Lung (tissue), 12 donors: ENCODE measurements around the gene CD79A. TPM values are rescaled to one million over a fixed set of nuclear protein-coding genes. Genes with fewer than 3 reads are reported as not detected.

ENCODE experiments used
- ATAC-seq: fragments of 200-7000 bp; cut with Tn5 transposase; one replicate; pipeline ENCODE4 v1.9.1; 2020; ENCODE audit warnings: moderate number of reproducible peaks; ENCODE audit not compliant: insufficient read depth, low FRiP score
- DNase-seq, 3 donors: peaks; one replicate each; pipeline ENCODE4 v3.0.0-alpha.2; 2013 to 2017
- H3K27ac ChIP-seq, 2 donors: one replicate each; pipeline ENCODE4 v1.5.1; 2013; ENCODE audit warnings: mild to moderate bottlenecking in 2 of 2, moderate library complexity in 2 of 2, control low read depth in 1 of 2, inconsistent platforms in 1 of 2, low read depth in 1 of 2, low read length in 1 of 2
- H3K27me3 ChIP-seq, 3 donors: one replicate each; pipeline ENCODE4 v1.5.1; 2013; ENCODE audit warnings: low read length in 2 of 3; ENCODE audit not compliant: control insufficient read depth in 3 of 3, insufficient read depth in 3 of 3
- H3K36me3 ChIP-seq, 4 donors: one replicate each; pipeline ENCODE4 v1.5.1; 2013; ENCODE audit warnings: low read length in 4 of 4, mild to moderate bottlenecking in 1 of 4, moderate library complexity in 1 of 4; ENCODE audit not compliant: control insufficient read depth in 4 of 4, insufficient read depth in 4 of 4
- H3K4me1 ChIP-seq, 5 donors: one replicate each; pipeline ENCODE4 v1.5.1; 2013; ENCODE audit warnings: low read length in 5 of 5, mild to moderate bottlenecking in 2 of 5, moderate library complexity in 1 of 5; ENCODE audit not compliant: control insufficient read depth in 5 of 5, insufficient read depth in 5 of 5
- H3K4me3 ChIP-seq: one replicate; pipeline ENCODE4 v1.5.1; 2013; ENCODE audit warnings: mild to moderate bottlenecking, control low read depth, moderate library complexity
- H3K9ac ChIP-seq, 2 donors: one replicate each; pipeline ENCODE4 v1.5.1; 2013; ENCODE audit warnings: low read length in 2 of 2, control low read depth in 1 of 2; ENCODE audit not compliant: insufficient read depth in 1 of 2
- H3K9me3 ChIP-seq, 4 donors: one replicate each; pipeline ENCODE4 v1.5.1; 2013; ENCODE audit warnings: low read length in 3 of 4, mild to moderate bottlenecking in 1 of 4, moderate library complexity in 1 of 4; ENCODE audit not compliant: control insufficient read depth in 4 of 4, insufficient read depth in 3 of 4
- CTCF ChIP-seq: IDR thresholded peaks from 2 replicates; pipeline ENCODE4 v1.5.1; 2012; ENCODE audit warnings: mild to moderate bottlenecking; ENCODE audit errors: control extremely low read depth, extremely low read depth
- WGBS, 2 donors: extraction: QIAGEN DNeasy Blood & Tissue Kit; methylation state at CpG; one replicate each; pipeline ENCODE4 v1.1.7; 2013; 5-methylcytosine and 5-hydroxymethylcytosine counted together
- polyA plus RNA-seq, 2 donors: library from polyadenylated mRNA; stranded (reverse); fragments of 200-250 nt; gene quantifications; one replicate each; pipeline ENCODE4 v1.2.1, GENCODE V29; 2013
- total RNA-seq, 2 donors: library from RNA; depleted of rRNA in 1 of 2; stranded (reverse); fragments of >200 nt in 1 of 2; gene quantifications; one replicate each; pipeline ENCODE4 v1.2.1, GENCODE V29; 2014 to 2021
- donor health status: control.
- donor health status: control.
- donor health status: Bipolar disorder and iron deficiency.
- donor health status: healthy.
- donor health status: DM: yes; HTN: yes; CAD: no.

CD79A gene
- total and polyA plus RNA-seq, 4 donors, result 1.4 to 14.8 (median 5.9) TPM

- Histone ChIP-seq H3K36me3 (peaks cover 0 to 47% (median 8%) of the 10 kb centered on the region in 4 donors), H3K4me3 (no peak overlapping the region), H3K9ac (no peak overlapping the region), H3K9me3 (no peaks in the 10 kb centered on the region), H3K27me3 (no peaks in the 10 kb centered on the region), H3K27ac (no peak overlapping the region), H3K4me1 (peaks cover 0 to 19% (median 5%) of the 10 kb centered on the region in 5 donors)
- no peak for TF ChIP-seq CTCF
- WGBS, 2 donors, result 88% methylated on average over 8 of the region's 8 CpGs
- DNase-seq (no peak), ATAC-seq (no peak)
These were observed 12.8 kb downstream of the CD79A start for GRCh38 chr19:41889896-41890295.

- Histone ChIP-seq H3K4me1 (peaks cover 0 to 16% (median 3%) of the 10 kb centered on the region in 5 donors), H3K36me3 (peaks cover 5 to 57% (median 15%) of the 10 kb centered on the region in 4 donors)
These were observed 13.9 kb downstream of the CD79A start for GRCh38 chr19:41890936-41891335.

GRCh38 chr19:41892173-41892902 lies 15.3 kb downstream of the CD79A start:
- H3K27me3 ChIP-seq, result no peaks in the 10 kb centered on the region
- peaks cover 5 to 68% (median 15%) of the 10 kb centered on the region in 4 donors for H3K36me3 ChIP-seq
- no peaks in the 10 kb centered on the region for H3K9me3 ChIP-seq
- H3K27ac ChIP-seq, result no peak overlapping the region
- DNase-seq, result no peak
- no peak overlapping the region for H3K9ac ChIP-seq
- TF ChIP-seq CTCF, result no peak
- no peak for ATAC-seq
- WGBS, 2 donors, result 91% methylated on average over 33 to 34 of the region's 34 CpGs
- H3K4me1 ChIP-seq, result peaks cover 0 to 7% (median 0%) of the 10 kb centered on the region in 5 donors
- no peak overlapping the region for H3K4me3 ChIP-seq

More at GRCh38 chr19:41890936-41891335, 13.9 kb downstream of the CD79A start:
- DNase-seq, result no peak
- H3K9me3 ChIP-seq, result no peaks in the 10 kb centered on the region
- H3K27ac ChIP-seq, result no peak overlapping the region
- H3K27me3 ChIP-seq, result no peaks in the 10 kb centered on the region
- 96% methylated on average over 4 of the region's 4 CpGs for WGBS, 2 donors
- ATAC-seq, result no peak
- TF ChIP-seq CTCF, result no peak
- H3K9ac ChIP-seq, result no peak overlapping the region
- no peak overlapping the region for H3K4me3 ChIP-seq

- no peaks in the 10 kb centered on the region for H3K27me3 ChIP-seq
- H3K9ac ChIP-seq, result no peak overlapping the region
- no peak overlapping the region for H3K27ac ChIP-seq
- 70 to 79% methylated on average over 6 of the region's 6 CpGs for WGBS, 2 donors
- peaks cover 5 to 72% (median 13%) of the 10 kb centered on the region in 4 donors for H3K36me3 ChIP-seq
- ATAC-seq (no peak), DNase-seq (no peak)
- H3K4me1 ChIP-seq, result peaks cover 0 to 1% (median 0%) of the 10 kb centered on the region in 5 donors
- no peak for TF ChIP-seq CTCF
- H3K4me3 ChIP-seq, result no peak overlapping the region
- no peaks in the 10 kb centered on the region for H3K9me3 ChIP-seq
These were observed 16.8 kb downstream of the CD79A start for GRCh38 chr19:41893899-41894298.
